ENCODE data around the gene RSAD1. TPM values are rescaled to one million over a fixed set of nuclear protein-coding genes. Genes with fewer than 3 reads are reported as not detected.
A peak's percentile ranks its signal among the peaks of the same experiment; 100 is the strongest.

RSAD1 gene
- total and polyA plus RNA-seq, 8 donors = 20.1 to 49.4 (median 33.6) TPM

DNA sequence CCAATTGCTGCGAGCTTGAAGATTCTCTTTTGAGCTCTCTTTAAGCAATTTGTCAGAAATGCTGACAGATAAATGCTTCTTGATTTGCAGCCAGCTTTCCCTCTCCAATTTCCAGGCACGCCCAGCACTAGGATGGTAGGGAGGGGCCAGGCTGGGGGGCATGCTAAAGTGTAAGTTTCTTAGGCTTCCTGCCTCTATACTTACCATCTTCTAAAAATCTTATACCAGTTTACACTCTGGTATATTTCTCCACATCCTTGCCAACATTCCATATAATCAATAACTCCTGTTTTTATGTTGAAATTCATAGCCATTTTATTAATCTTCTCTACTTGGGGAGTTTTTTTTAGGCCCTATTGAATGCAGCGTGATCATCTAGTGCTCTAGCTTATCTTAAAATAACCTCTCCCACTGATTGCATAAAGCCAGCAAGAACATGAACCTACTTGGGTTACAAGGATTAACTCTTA is 35.1 kb upstream of the RSAD1 start:
- Histone ChIP-seq H3K9me3 (no peaks in the 10 kb centered on the region), H3K4me1 (peaks cover 22 to 38% (median 36%) of the 10 kb centered on the region in 3 donors), H3K27ac (no peak overlapping the region), H3K36me3 (no peaks in the 10 kb centered on the region), H3K4me3 (no peak overlapping the region), H3K27me3 (no peaks in the 10 kb centered on the region)
- FAIRE-seq (no peak), ATAC-seq (no peak), DNase-seq (no peak)
- WGBS, 2 donors = 19 to 22% methylated on average over 3 of the region's 3 CpGs
- intact Hi-C loops (cut with DNase I) = no loop called here
- TF ChIP-seq, protein P1, sequence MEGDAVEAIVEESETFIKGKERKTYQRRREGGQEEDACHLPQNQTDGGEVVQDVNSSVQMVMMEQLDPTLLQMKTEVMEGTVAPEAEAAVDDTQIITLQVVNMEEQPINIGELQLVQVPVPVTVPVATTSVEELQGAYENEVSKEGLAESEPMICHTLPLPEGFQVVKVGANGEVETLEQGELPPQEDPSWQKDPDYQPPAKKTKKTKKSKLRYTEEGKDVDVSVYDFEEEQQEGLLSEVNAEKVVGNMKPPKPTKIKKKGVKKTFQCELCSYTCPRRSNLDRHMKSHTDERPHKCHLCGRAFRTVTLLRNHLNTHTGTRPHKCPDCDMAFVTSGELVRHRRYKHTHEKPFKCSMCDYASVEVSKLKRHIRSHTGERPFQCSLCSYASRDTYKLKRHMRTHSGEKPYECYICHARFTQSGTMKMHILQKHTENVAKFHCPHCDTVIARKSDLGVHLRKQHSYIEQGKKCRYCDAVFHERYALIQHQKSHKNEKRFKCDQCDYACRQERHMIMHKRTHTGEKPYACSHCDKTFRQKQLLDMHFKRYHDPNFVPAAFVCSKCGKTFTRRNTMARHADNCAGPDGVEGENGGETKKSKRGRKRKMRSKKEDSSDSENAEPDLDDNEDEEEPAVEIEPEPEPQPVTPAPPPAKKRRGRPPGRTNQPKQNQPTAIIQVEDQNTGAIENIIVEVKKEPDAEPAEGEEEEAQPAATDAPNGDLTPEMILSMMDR (IDR thresholded peaks at IDR 0.05) = no peak

DNA sequence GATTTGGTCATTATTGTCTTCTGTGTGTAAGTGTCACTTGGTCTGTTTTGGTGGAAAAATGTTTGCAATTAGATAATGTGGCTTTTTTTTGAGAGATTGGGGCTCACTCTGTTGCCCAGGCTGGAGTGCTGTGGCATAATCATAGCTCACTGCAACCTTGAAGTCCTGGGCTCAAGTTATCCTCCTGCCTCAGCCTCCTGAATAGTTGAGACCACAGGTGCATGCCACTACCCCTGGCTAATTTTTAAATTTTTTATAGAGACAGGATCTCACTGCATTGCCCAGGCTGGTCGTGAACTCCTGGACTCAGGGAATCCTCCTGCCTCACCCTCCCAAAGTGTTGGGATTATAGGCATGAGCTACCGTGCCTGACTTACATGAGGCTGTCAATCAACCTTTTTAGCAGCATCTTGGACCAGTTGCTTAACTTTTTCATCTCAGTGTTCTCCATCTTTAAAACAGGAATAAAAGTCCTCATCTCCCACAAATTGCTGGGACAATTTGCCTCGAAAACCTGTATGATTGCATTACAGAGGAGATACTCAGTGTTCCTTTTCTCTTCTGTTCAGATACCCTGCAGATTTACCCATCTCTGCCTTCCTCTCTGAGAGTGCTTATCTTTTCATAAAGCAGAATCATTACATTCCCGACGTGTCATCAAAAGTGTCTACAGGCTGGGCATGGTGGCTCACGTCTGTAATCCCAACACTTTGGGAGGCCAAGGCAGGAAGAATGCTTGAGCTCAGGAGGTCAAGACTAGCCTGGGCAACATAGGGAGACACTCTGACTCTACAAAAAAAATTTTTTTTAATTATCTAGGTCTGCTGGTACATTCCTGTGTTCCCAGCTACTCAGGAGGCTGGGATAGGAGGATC is 33.6 kb upstream of the RSAD1 start:
- WGBS, 2 donors = 94 to 96% methylated on average over 6 of the region's 6 CpGs
- Histone ChIP-seq H3K36me3 (no peaks in the 10 kb centered on the region), H3K27ac (no peak overlapping the region), H3K4me1 (peaks cover 26 to 37% (median 34%) of the 10 kb centered on the region in 3 donors), H3K9me3 (no peaks in the 10 kb centered on the region), H3K27me3 (no peaks in the 10 kb centered on the region), H3K4me3 (no peak overlapping the region)
- DNase-seq = no peak
- ATAC-seq = no peak
- TF ChIP-seq, protein P1 (IDR thresholded peaks at IDR 0.05) = no peak
- intact Hi-C loops (cut with DNase I) = no loop called here
- FAIRE-seq = no peak

DNA sequence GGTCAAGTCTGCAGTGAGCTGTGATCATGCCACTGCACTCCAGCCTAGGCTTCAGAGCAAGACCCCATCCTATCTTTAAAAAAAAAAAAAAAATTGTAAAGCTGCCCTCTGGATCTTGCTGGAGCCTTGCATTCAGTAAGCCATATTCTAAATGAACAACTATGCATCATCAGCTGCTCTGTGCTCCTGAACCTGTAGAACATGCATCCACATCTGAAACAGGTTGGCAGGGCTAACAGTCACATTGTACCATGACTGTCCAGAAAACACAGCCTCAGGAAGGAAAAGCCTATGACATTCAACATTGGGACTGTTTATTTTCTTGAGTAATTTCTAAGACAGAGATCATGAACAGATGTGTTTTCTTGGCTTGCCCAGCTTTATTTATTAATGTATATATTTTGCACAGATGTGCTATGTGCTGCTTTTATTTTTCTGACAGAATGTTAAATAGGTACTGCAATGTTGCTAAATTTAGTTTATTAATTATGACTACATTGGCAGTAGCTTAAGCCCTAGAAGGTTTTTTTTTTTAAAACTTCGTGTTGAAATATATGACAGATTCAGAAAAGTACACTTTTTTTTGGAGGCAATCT is 32.8 kb upstream of the RSAD1 start:
- 20 to 27% methylated on average over 1 of the region's 1 CpG for WGBS, 2 donors
- Histone ChIP-seq H3K9me3 (no peaks in the 10 kb centered on the region), H3K27ac (no peak overlapping the region), H3K36me3 (no peaks in the 10 kb centered on the region), H3K4me1 (peaks cover 22 to 30% (median 27%) of the 10 kb centered on the region in 3 donors), H3K4me3 (no peak overlapping the region), H3K27me3 (no peaks in the 10 kb centered on the region)
- TF ChIP-seq, protein P1 (IDR thresholded peaks at IDR 0.05) = no peak
- intact Hi-C loops (cut with DNase I) = no loop called here
- FAIRE-seq (no peak), ATAC-seq (no peak), DNase-seq (no peak)

DNA sequence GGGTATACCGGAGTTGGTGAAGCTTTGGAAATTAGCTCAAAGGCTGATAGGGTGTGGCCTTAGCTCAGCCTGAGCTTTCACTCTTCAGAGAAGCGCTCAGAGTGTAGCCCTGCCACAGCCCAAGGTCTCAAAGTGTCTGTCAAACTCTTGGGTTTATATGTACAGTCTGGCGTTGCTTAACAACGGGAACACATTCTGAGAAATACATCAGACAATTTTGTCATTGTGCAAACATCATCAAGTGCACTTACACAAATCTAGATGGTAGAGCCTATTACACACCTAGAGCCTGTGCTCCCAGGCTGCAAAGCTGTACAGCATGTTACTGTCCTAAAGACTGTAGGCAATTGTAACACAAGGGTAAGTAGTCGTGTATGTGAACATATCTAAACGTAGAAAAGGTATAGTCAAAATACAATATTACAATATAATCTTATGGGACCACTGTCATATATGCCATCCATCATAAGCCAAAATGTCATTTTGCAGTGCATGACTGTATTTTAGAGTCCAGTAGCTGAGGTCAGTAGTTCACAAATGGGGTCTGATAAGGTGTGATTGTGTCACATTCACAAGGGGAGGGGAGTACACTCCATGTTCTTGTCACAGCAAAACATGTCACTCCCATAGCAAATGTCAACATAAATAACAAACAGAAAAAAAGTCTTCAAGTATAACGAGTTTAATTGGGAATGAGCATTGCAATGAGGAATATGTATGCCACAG is 30.6 kb upstream of the RSAD1 start:
- TF ChIP-seq, protein P1 (IDR thresholded peaks at IDR 0.05) = no peak

More for the DNA sequence above, 30.6 kb upstream of the RSAD1 start:
- peak overlapping the region in 1 of 4 donors; percentile 27 for H3K27ac ChIP-seq
- peak; percentile 87 to 92 (median 88) for ATAC-seq
- no peaks in the 10 kb centered on the region for H3K27me3 ChIP-seq
- H3K36me3 ChIP-seq = no peaks in the 10 kb centered on the region
- peaks cover 20 to 22% (median 22%) of the 10 kb centered on the region in 3 donors for H3K4me1 ChIP-seq
- intact Hi-C loops (cut with DNase I) = no loop called here
- no peak overlapping the region for H3K4me3 ChIP-seq
- WGBS, 2 donors = 33 to 41% methylated on average over 7 of the region's 7 CpGs
- no peak for FAIRE-seq
- DNase-seq = peak in 1 of 6 donors; percentile 65
- H3K9me3 ChIP-seq = no peaks in the 10 kb centered on the region
